Loucy (cell line): ENCODE measurements around the gene ASL.
"Not testable (repeated sequence)": the region's sequence is repeated elsewhere in the genome, so short reads cannot be mapped to it uniquely, and the experiment has no call there.

Experiments used
- H2AFZ ChIP-seq: fragments of 200-600 bp; sonication (generic); 2 replicates; pipeline ENCODE4 v1.6.0; 2016; ENCODE audit warnings: antibody characterized with exemption, mild to moderate bottlenecking, low read length, moderate library complexity
- H3F3A ChIP-seq: fragments of 200-600 bp; 2 replicates; pipeline ENCODE4 v1.6.0; 2016; ENCODE audit warnings: antibody characterized with exemption, low read depth, mild to moderate bottlenecking
- H3K27me3 ChIP-seq: fragments of 200-600 bp; sonication (generic); 2 replicates; pipeline ENCODE4 v1.6.1; 2014; ENCODE audit warnings: low read length, mild to moderate bottlenecking; ENCODE audit not compliant: insufficient read depth, poor library complexity, severe bottlenecking
- H3K36me3 ChIP-seq: fragments of 200-600 bp; sonication (generic); 2 replicates; pipeline ENCODE4 v1.6.1; 2016; ENCODE audit warnings: low read length; ENCODE audit not compliant: insufficient read depth
- H3K4me1 ChIP-seq: fragments of 200-600 bp; sonication (generic); 2 replicates; pipeline ENCODE4 v1.5.1; 2014; ENCODE audit warnings: low read length, mild to moderate bottlenecking; ENCODE audit not compliant: insufficient read depth, poor library complexity, severe bottlenecking
- H3K4me2 ChIP-seq: fragments of 200-600 bp; sonication (generic); 2 replicates; pipeline ENCODE4 v1.6.0; 2014; ENCODE audit warnings: antibody characterized with exemption, low read length, low read depth, mild to moderate bottlenecking; ENCODE audit not compliant: poor library complexity, severe bottlenecking
- H3K4me3 ChIP-seq: fragments of 200-600 bp; sonication (generic); 2 replicates; pipeline ENCODE4 v1.5.1; 2014; ENCODE audit warnings: low read length, mild to moderate bottlenecking, mixed read lengths; ENCODE audit not compliant: poor library complexity, severe bottlenecking
- H3K79me2 ChIP-seq: fragments of 200-600 bp; sonication (generic); 2 replicates; pipeline ENCODE4 v1.6.1; 2014; ENCODE audit warnings: low read length; ENCODE audit not compliant: insufficient read depth
- H3K9ac ChIP-seq: fragments of 200-600 bp; sonication (generic); 2 replicates; pipeline ENCODE4 v1.6.0; 2014; ENCODE audit warnings: mild to moderate bottlenecking, low read depth, low read length, moderate library complexity; ENCODE audit not compliant: poor library complexity, severe bottlenecking
- H3K9me2 ChIP-seq: fragments of 200-600 bp; sonication (generic); replicated peaks from 2 replicates; pipeline ENCODE4 v1.6.1; 2016; ENCODE audit warnings: low read depth, low read length, mixed read lengths
- H3K9me3 ChIP-seq: fragments of 200-600 bp; sonication (generic); 2 replicates; pipeline ENCODE4 v1.6.1; 2014; ENCODE audit warnings: mild to moderate bottlenecking, antibody characterized with exemption, low read length, low read depth; ENCODE audit not compliant: insufficient read depth
- H4K20me1 ChIP-seq: fragments of 200-600 bp; sonication (generic); 2 replicates; pipeline ENCODE4 v1.6.0; 2014; ENCODE audit warnings: antibody characterized with exemption, low read length, mild to moderate bottlenecking; ENCODE audit not compliant: insufficient read depth, poor library complexity, severe bottlenecking
- EZH2phosphoT487 ChIP-seq: fragments of 200-600 bp; IDR thresholded peaks from 2 replicates; pipeline ENCODE4 v1.6.1; 2018; ENCODE audit warnings: antibody characterized with exemption, mild to moderate bottlenecking, moderate library complexity, borderline replicate concordance
- TF ChIP-seq, protein P1 (sequence below): fragments of 200-600 bp; sonication (generic); conservative IDR thresholded peaks from 2 replicates; pipeline ENCODE4 v1.5.1; 2014; ENCODE audit warnings: mild to moderate bottlenecking, antibody characterized with exemption, low read length

The ASL gene

DNA sequence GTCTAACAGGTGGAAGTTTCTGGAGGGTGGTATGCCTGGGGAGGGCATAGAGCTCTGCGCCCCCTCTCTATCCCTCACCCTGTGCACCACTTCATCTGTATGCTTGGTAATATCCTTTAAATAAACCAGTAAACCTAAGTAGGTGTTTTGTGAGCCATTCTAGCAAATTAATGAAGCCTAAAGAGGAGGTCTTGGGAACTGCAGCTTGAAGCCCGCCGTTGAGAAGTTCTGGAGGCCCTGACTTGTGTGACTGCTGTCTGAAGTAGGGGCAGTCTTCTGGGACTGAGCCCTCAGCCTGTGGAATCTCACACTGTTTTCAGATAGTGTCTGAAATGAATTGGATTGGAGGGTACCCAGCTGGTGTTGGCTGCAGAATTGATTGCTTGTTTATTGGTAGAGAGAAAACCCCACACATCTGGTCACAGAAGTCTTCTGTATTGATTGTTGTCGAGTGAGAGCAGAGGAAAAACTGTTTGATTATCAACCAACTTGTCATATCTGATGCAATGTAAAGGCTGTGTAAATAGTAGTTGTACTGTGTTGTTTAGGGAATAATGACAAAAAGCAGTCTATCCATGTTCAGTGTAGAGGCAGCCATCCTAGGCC is 43.7 kb downstream of the ASL start:
- Histone ChIP-seq H4K20me1 (peaks cover 54% of the 10 kb centered on the region), H3K4me3 (peak overlapping the region; percentile 96), H3K9me2 (no peaks in the 10 kb centered on the region), H3K9ac (peak overlapping the region; percentile 52), H3K79me2 (peaks cover 91% of the 10 kb centered on the region), H3K9me3 (no peaks in the 10 kb centered on the region), H3K36me3 (no peaks in the 10 kb centered on the region), H2AFZ (no peak overlapping the region), H3K4me2 (peak overlapping the region; percentile 78), H3K4me1 (peaks cover 36% of the 10 kb centered on the region), H3F3A (no peaks in the 10 kb centered on the region), H3K27me3 (no peaks in the 10 kb centered on the region)
- no peak for TF ChIP-seq EZH2phosphoT487
- TF ChIP-seq, protein P1, sequence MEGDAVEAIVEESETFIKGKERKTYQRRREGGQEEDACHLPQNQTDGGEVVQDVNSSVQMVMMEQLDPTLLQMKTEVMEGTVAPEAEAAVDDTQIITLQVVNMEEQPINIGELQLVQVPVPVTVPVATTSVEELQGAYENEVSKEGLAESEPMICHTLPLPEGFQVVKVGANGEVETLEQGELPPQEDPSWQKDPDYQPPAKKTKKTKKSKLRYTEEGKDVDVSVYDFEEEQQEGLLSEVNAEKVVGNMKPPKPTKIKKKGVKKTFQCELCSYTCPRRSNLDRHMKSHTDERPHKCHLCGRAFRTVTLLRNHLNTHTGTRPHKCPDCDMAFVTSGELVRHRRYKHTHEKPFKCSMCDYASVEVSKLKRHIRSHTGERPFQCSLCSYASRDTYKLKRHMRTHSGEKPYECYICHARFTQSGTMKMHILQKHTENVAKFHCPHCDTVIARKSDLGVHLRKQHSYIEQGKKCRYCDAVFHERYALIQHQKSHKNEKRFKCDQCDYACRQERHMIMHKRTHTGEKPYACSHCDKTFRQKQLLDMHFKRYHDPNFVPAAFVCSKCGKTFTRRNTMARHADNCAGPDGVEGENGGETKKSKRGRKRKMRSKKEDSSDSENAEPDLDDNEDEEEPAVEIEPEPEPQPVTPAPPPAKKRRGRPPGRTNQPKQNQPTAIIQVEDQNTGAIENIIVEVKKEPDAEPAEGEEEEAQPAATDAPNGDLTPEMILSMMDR = no peak

DNA sequence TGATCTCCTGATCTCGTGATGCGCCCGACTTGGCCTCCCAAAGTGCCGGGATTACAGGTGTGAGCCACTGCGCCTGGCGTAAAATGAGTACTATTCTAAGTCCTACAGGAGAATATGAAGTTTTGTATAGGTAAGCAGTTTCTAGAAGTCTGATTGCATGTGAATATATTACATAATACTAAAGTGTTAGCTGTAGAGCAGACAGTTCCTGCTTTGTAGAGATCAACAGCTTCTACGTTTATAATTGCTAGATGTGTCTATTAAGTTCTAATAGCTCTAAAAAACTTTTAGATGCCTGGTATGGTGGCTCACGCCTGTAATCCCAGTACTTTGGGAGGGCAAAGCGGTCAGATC is 47.5 kb downstream of the ASL start:
- Histone ChIP-seq H3K4me1 (peaks cover 32% of the 10 kb centered on the region), H2AFZ (no peak overlapping the region), H3F3A (no peaks in the 10 kb centered on the region), H3K79me2 (peaks cover 94% of the 10 kb centered on the region), H4K20me1 (peaks cover 55% of the 10 kb centered on the region), H3K9ac (no peak overlapping the region), H3K27me3 (no peaks in the 10 kb centered on the region), H3K9me3 (no peaks in the 10 kb centered on the region), H3K9me2 (no peaks in the 10 kb centered on the region), H3K4me3 (no peak overlapping the region), H3K36me3 (no peaks in the 10 kb centered on the region), H3K4me2 (no peak overlapping the region)
- no peak for TF ChIP-seq EZH2phosphoT487
- TF ChIP-seq, protein P1 = no peak

DNA sequence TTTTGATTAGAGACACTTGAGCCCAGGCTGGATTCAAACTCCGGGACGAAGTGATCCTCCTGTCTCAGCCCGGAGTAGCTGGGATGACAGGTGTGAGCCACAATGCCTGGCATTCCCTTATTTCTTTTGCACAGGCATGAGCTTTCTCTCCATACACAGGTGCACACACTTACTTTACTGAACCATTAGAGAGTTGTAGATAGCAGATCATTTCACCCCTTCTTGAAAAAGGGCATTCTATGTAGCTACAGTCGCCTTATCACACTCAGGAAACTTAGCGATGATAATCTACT is 48.9 kb downstream of the ASL start:
- H3F3A ChIP-seq, H2AFZ ChIP-seq, H3K9ac ChIP-seq, H3K27me3 ChIP-seq, H3K9me2 ChIP-seq, H3K9me3 ChIP-seq, H3K36me3 ChIP-seq: not testable (repeated sequence)
- peaks cover 43% of the 10 kb centered on the region for H4K20me1 ChIP-seq
- H3K79me2 ChIP-seq = peaks cover 93% of the 10 kb centered on the region
- H3K4me3 ChIP-seq = peak overlapping the region; percentile 47
- H3K4me2 ChIP-seq = peak overlapping the region; percentile 59
- peaks cover 25% of the 10 kb centered on the region for H3K4me1 ChIP-seq

DNA sequence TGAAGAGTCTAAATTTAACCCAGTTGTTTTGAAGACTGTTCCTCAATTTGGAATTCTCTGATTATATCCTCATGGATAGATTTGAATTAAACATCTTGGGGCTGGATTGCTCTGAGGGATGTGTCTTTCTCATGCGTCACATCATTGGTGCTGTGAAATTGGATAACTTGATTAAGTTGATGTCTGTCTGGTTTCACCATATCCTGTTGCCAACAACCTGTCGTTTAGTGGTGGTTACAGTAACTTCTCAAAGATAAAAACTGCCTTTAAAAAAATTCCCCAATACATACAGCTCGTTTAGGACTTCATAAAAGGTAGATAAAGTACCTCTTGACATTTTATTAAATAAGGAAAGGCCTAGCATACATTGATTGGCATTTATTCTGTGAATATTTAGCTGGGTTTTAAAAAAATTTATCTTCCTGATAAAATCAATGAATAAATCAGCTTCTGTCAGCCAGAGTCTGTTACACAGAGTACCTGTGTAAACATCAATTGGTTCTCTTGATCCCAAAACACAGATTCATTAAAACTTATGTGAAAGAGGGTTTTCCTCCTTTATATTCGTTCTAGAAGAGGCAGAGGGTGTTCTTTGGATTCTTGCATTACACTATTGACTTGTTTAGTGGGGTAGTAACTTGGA is 49.6 kb downstream of the ASL start:
- H4K20me1 ChIP-seq = peaks cover 42% of the 10 kb centered on the region
- no peaks in the 10 kb centered on the region for H3K9me3 ChIP-seq
- H2AFZ ChIP-seq = no peak overlapping the region
- no peaks in the 10 kb centered on the region for H3F3A ChIP-seq
- TF ChIP-seq, protein P1 = no peak
- TF ChIP-seq EZH2phosphoT487 = no peak
- peaks cover 90% of the 10 kb centered on the region for H3K79me2 ChIP-seq
- H3K36me3 ChIP-seq = no peaks in the 10 kb centered on the region
- peaks cover 27% of the 10 kb centered on the region for H3K4me1 ChIP-seq
- peak overlapping the region; percentile 47 for H3K4me3 ChIP-seq
- peak overlapping the region; percentile 59 for H3K4me2 ChIP-seq
- no peaks in the 10 kb centered on the region for H3K9me2 ChIP-seq
- no peaks in the 10 kb centered on the region for H3K27me3 ChIP-seq
- H3K9ac ChIP-seq = peak overlapping the region; percentile 48

DNA sequence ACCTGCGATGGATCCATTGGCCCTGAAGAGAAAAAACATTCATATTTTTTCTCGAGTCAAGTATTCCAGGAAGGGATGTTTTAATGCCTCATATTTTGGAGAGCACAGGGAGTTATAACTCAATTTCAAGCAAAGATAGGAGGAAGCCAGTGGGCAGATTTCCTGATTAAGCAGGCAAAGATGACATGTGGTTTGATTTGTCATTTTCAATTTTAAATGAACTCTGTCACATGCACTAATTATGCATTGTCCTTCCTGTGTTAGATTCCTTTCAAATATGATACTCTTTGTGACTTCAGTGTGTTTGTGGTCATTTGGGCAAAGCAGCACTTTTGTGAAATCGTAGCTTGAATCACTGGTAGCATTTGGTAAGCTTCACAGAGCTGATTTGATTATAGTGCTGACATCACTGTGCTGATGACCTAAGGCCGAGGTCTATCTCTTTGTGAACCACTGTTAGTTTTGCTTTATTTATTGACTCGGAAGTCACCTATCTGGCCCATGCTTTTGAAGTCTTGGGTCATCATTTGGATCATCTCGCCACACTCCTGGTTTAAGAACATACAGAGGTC is 50.2 kb downstream of the ASL start:
- peak overlapping the region; percentile 59 for H3K4me2 ChIP-seq
- H3K4me3 ChIP-seq, H2AFZ ChIP-seq, H3F3A ChIP-seq, H3K9me2 ChIP-seq, H3K9me3 ChIP-seq, H3K27me3 ChIP-seq, H3K9ac ChIP-seq, H3K36me3 ChIP-seq: not testable (repeated sequence)
- H3K79me2 ChIP-seq = peaks cover 84% of the 10 kb centered on the region
- peaks cover 42% of the 10 kb centered on the region for H4K20me1 ChIP-seq
- H3K4me1 ChIP-seq = peaks cover 27% of the 10 kb centered on the region
